Activated CD4-positive, alpha-beta memory T cell treated with anti-CD3 and anti-CD28 coated beads, Interleukin-2, amount 10 ng/mL, durations not matched to agents 7 days and 5 days (primary cell): ENCODE measurements around the gene SLC44A1. TPM values are rescaled to one million over a fixed set of nuclear protein-coding genes. Genes with fewer than 3 reads are reported as not detected.

Experiments used
- CTCF ChIA-PET: fragments of 350-600 bp; sonication (Branson Sonifier 250); formaldehyde crosslinking; loops from one replicate; lab custom pipeline; 2021; ENCODE audit warnings: antibody characterized with exemption, inconsistent platforms; lab: Charles Lee
- POLR2A ChIA-PET: fragments of 350-600 bp; sonication (Branson Sonifier 250); formaldehyde crosslinking; loops from one replicate; lab custom pipeline; 2021; ENCODE audit warnings: antibody characterized with exemption; lab: Charles Lee
- DNase-seq: peaks from one replicate; pipeline ENCODE4 v3.0.0-alpha.2; 2020
- H3K27ac Mint-ChIP-seq: one replicate; pipeline ENCODE4 v1.8.0; 2021; ENCODE audit warnings: mild to moderate bottlenecking, mixed read lengths
- H3K27me3 Mint-ChIP-seq: one replicate; pipeline ENCODE4 v1.8.0; 2021; ENCODE audit warnings: mixed read lengths
- H3K36me3 Mint-ChIP-seq: one replicate; pipeline ENCODE4 v1.8.0; 2021; ENCODE audit warnings: low read depth, mixed read lengths
- H3K4me1 Mint-ChIP-seq: one replicate; pipeline ENCODE4 v1.8.0; 2021; ENCODE audit warnings: mixed read lengths
- H3K4me3 Mint-ChIP-seq: one replicate; pipeline ENCODE4 v1.8.0; 2021; ENCODE audit warnings: mild to moderate bottlenecking, mixed read lengths
- H3K9me3 Mint-ChIP-seq: one replicate; pipeline ENCODE4 v1.8.0; 2021; ENCODE audit warnings: mixed read lengths
- total RNA-seq, 2 experiments: library from RNA; stranded (reverse); gene quantifications; one replicate each; pipeline ENCODE4 v1.2.3, GENCODE V29; 2021

SLC44A1 gene
- total RNA-seq, 2 experiments from 2014 or later, result 9.5 to 10.2 TPM

GRCh38 chr9:105459336-105459735 lies 214.9 kb downstream of the SLC44A1 start:
- Mint-ChIP-seq H3K27me3 (no peaks in the 10 kb centered on the region), H3K4me1 (no peaks in the 10 kb centered on the region), H3K9me3 (peaks cover 10% of the 10 kb centered on the region), H3K27ac (no peak overlapping the region), H3K36me3 (peaks cover 24% of the 10 kb centered on the region), H3K4me3 (no peak overlapping the region)
- ChIA-PET CTCF (no interaction called here), POLR2A (no interaction called here)
- DNase-seq, result no peak

DNA sequence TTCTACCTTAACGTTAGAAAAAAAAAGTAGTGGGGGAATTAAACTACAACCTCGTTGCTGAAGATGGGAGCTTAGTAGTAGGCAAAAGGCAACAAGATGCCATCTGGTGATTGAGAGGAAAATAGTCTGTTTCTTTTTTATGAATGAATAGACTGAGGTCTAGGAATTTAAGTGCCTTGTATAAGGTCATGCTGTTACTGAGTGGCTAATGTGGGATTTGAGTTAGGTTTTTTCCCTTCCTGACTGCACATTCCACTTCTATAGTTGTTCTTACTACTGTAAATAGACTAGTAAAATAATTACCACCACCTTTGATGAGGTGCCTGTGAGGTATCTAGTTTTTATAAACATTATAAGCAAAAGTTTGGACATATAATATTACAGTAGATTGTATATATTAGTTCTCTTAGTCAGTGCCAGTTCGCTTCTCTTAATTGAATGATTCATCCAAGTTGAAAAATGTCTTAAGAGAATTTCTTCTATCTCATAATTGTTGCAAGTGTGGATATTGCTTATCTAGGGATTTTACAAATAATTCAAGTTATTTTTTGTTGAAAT lies 222.5 kb downstream of the SLC44A1 start:
- Mint-ChIP-seq H3K4me3 (no peak overlapping the region), H3K27ac (no peak overlapping the region), H3K36me3 (peaks cover 41% of the 10 kb centered on the region), H3K9me3 (no peaks in the 10 kb centered on the region), H3K4me1 (no peaks in the 10 kb centered on the region), H3K27me3 (no peaks in the 10 kb centered on the region)
- ChIA-PET POLR2A (no interaction called here), CTCF (no interaction called here)
- no peak for DNase-seq

GRCh38 chr9:105468875-105469274 lies 224.4 kb downstream of the SLC44A1 start:
- Mint-ChIP-seq H3K27me3 (no peaks in the 10 kb centered on the region), H3K27ac (no peak overlapping the region), H3K4me3 (no peak overlapping the region), H3K4me1 (no peaks in the 10 kb centered on the region), H3K9me3 (no peaks in the 10 kb centered on the region), H3K36me3 (peaks cover 41% of the 10 kb centered on the region)
- no peak for DNase-seq
- ChIA-PET POLR2A (no interaction called here), CTCF (no interaction called here)

DNA sequence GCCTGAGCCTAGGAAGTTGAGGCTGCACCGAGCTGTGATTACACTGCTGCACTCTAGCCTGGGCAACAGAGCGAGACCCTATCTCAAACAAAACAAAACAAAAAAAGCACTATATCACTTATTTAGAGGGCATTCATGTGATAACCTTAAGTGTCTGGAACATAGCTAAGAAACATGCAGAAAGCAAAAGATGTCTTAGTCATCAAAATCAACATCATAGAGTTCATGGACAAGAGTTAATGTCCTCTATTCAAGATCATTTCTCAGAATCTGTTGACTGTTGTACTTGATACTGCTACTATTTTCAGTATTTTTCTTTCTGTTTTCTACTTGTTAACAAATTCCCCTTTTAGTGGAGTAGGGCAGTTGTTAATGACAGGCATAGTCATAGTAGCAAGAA lies 228.8 kb downstream of the SLC44A1 start:
- no peaks in the 10 kb centered on the region for H3K4me1 Mint-ChIP-seq
- no peak for DNase-seq
- no peak overlapping the region for H3K4me3 Mint-ChIP-seq
- CTCF ChIA-PET, result no interaction called here
- no peaks in the 10 kb centered on the region for H3K27me3 Mint-ChIP-seq
- H3K36me3 Mint-ChIP-seq, result peaks cover 19% of the 10 kb centered on the region
- H3K27ac Mint-ChIP-seq, result no peak overlapping the region
- no peaks in the 10 kb centered on the region for H3K9me3 Mint-ChIP-seq
- POLR2A ChIA-PET, result no interaction called here

DNA sequence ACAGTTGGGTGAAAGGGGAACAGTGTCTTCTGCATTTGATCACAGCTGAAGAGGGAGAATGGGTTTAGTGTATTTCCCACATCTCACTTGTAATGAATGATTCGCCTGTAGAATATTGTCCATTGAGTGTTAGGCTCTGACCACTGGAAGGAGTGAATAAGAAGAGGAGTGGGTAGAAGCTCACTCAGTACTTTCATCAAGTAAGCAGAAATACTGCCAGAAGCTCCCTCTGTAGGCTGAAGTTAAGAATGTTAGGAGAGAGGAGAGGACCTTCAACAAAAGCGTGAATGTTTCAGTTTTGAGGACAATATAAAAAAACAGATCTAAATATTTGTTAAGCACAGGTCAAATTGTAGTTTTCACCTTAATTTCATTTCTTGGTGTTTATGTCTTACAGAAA lies 230.9 kb downstream of the SLC44A1 start:
- POLR2A ChIA-PET, result no interaction called here
- CTCF ChIA-PET, result interaction anchor here (0.7 kb wide), 1 partner anchor 695 kb away, joined by 3 read pairs; no protein-coding TSS in a partner anchor
- Mint-ChIP-seq H3K9me3 (no peaks in the 10 kb centered on the region), H3K27me3 (no peaks in the 10 kb centered on the region), H3K36me3 (peaks cover 5% of the 10 kb centered on the region), H3K27ac (no peak overlapping the region), H3K4me3 (no peak overlapping the region), H3K4me1 (no peaks in the 10 kb centered on the region)
- DNase-seq, result no peak

DNA sequence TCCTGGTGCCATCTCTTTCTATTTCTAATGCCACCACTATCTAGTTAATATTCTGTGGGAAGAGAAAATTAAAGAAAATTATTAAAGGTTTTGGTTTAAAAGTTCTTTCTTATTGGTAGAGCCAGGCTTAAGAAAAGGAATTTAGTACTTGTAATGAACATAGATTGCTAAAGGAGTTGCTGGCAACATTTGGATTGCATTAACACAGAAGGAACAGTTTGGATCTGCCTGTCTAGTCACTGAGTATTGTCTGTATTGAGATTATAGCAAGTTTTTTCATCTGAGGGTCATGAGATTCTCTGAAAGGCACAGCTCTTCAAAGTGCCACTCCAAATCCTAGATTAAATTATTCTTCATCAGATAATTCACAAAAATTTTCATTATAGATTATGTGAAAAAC lies 235.4 kb downstream of the SLC44A1 start:
- Mint-ChIP-seq H3K27me3 (no peaks in the 10 kb centered on the region), H3K9me3 (no peaks in the 10 kb centered on the region), H3K36me3 (no peaks in the 10 kb centered on the region), H3K4me3 (no peak overlapping the region), H3K27ac (no peak overlapping the region), H3K4me1 (no peaks in the 10 kb centered on the region)
- ChIA-PET POLR2A (no interaction called here), CTCF (no interaction called here)
- no peak for DNase-seq

DNA sequence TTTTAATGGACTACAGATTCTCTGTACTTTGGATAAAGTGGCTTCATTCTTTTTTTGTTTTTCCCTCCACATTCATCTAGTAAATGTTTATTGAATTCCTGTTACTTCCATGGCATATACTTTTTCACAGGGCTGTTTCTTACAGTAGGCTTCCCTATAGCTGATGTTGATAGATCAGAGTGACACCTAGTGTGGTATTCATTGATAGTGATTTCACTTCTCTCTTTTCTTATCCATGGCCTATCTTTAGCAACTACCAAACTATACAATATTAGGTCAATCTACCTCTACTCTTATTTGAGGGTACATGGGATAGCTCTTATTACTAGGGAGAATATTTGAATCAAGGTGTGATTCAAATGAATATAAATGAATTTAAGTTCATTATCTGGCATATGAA lies 239.2 kb downstream of the SLC44A1 start:
- H3K9me3 Mint-ChIP-seq, result no peaks in the 10 kb centered on the region
- ChIA-PET POLR2A (no interaction called here), CTCF (no interaction called here)
- no peak overlapping the region for H3K4me3 Mint-ChIP-seq
- no peaks in the 10 kb centered on the region for H3K4me1 Mint-ChIP-seq
- no peaks in the 10 kb centered on the region for H3K27me3 Mint-ChIP-seq
- no peak for DNase-seq
- H3K27ac Mint-ChIP-seq, result no peak overlapping the region
- H3K36me3 Mint-ChIP-seq, result peaks cover 5% of the 10 kb centered on the region

DNA sequence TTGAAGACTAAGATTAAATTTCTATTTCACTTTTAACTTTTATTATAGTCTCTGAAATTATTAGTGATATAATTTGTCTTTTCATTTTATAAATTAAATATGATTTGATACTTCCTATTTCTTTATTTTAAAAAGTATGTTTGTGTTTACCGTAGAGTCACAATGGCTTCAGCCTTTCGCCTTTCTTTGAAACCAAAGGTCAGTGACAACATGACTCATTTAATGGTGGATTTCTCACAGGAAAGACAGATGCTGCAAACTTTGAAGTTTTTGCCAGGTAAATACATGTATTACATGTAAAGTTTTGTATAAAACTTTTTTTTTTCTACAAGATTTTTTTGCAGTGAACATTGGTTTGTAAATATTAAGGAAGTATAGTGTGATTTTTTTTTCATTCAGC lies 239.8 kb downstream of the SLC44A1 start:
- H3K36me3 Mint-ChIP-seq, result peaks cover 5% of the 10 kb centered on the region
- H3K4me1 Mint-ChIP-seq, result no peaks in the 10 kb centered on the region
- DNase-seq, result no peak
- CTCF ChIA-PET, result no interaction called here
- H3K9me3 Mint-ChIP-seq, result no peaks in the 10 kb centered on the region
- H3K27me3 Mint-ChIP-seq, result no peaks in the 10 kb centered on the region
- H3K4me3 Mint-ChIP-seq, result no peak overlapping the region
- H3K27ac Mint-ChIP-seq, result no peak overlapping the region
- POLR2A ChIA-PET, result no interaction called here

DNA sequence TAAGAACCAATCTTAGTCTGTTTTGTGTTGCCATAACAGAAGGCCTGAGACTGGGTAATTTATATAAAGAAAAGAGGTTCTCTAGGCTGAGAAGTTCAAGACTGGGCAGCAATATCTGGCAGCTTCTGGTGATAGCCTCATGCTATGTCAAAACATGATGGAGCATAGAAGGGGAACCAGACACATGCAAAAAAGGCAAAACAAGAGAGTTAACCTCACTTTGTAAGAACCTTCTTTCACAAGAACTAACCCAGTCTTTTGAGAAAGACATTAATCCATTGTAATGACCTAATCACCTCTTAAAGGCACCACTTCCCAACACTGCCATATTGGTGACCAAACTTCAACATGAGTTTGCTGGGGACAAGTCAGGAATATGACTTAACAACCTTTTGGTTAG lies 240.7 kb downstream of the SLC44A1 start:
- H3K4me1 Mint-ChIP-seq, result no peaks in the 10 kb centered on the region
- no peak for DNase-seq
- peaks cover 5% of the 10 kb centered on the region for H3K36me3 Mint-ChIP-seq
- H3K4me3 Mint-ChIP-seq, result no peak overlapping the region
- CTCF ChIA-PET, result no interaction called here
- H3K27me3 Mint-ChIP-seq, result no peaks in the 10 kb centered on the region
- H3K27ac Mint-ChIP-seq, result no peak overlapping the region
- POLR2A ChIA-PET, result no interaction called here
- H3K9me3 Mint-ChIP-seq, result no peaks in the 10 kb centered on the region

Other genes starting within 250 kb of the SLC44A1 start
- 1 to 10 TPM; 7.8 to 8.5 TPM for gene FSD1L, start 203.4 kb downstream of the SLC44A1 start, total RNA-seq